MCF 10A (cell line): Measurements from ENCODE around the gene RAB31. TPM values are rescaled to one million over a fixed set of nuclear protein-coding genes. Genes with fewer than 3 reads are reported as not detected.

ENCODE experiments used
- BruUV-seq: library from RNA; stranded (reverse); fragments of 400-500 nt; replicated peaks from 2 replicates; lab custom pipeline; 2021; lab: Mats Ljungman, UMichigan
- CTCF ChIA-PET: fragments of 300-600 bp; sonication (Branson Sonifier 250); formaldehyde crosslinking; extraction: SDS; loops from one replicate; lab custom pipeline; 2021; ENCODE audit warnings: antibody characterized with exemption, inconsistent platforms; lab: Yijun Ruan, JAX
- POLR2A ChIA-PET: fragments of 300-600, 350-650 bp; sonication (Branson Sonifier 250); formaldehyde crosslinking; extraction: SDS; loops from one replicate; lab custom pipeline; 2020; ENCODE audit warnings: antibody characterized with exemption, inconsistent platforms; lab: Yijun Ruan, JAX
- DNase-seq: peaks from one replicate; pipeline ENCODE4 v3.0.0-alpha.2; 2018; ENCODE audit not compliant: unreplicated experiment
- H3K27ac Mint-ChIP-seq: one replicate; pipeline ENCODE4 v1.8.0; 2022; ENCODE audit warnings: mild to moderate bottlenecking, low read depth, mixed read lengths; ENCODE audit not compliant: unreplicated experiment
- H3K27me3 Mint-ChIP-seq: one replicate; pipeline ENCODE4 v1.8.0; 2022; ENCODE audit warnings: mixed read lengths; ENCODE audit not compliant: insufficient read depth, unreplicated experiment
- H3K36me3 Mint-ChIP-seq: one replicate; pipeline ENCODE4 v1.8.0; 2022; ENCODE audit warnings: mild to moderate bottlenecking, moderate library complexity, mixed read lengths; ENCODE audit not compliant: insufficient read depth, unreplicated experiment
- H3K4me1 Mint-ChIP-seq: one replicate; pipeline ENCODE4 v1.8.0; 2022; ENCODE audit warnings: mixed read lengths; ENCODE audit not compliant: insufficient read depth, unreplicated experiment
- H3K4me3 Mint-ChIP-seq: one replicate; pipeline ENCODE4 v1.8.0; 2022; ENCODE audit warnings: mild to moderate bottlenecking, moderate library complexity, mixed read lengths; ENCODE audit not compliant: unreplicated experiment
- H3K9me3 Mint-ChIP-seq: one replicate; pipeline ENCODE4 v1.8.0; 2022; ENCODE audit warnings: mixed read lengths; ENCODE audit not compliant: unreplicated experiment
- CTCF ChIP-seq: fragments of 200-600 bp; IDR thresholded peaks from one replicate; pipeline ENCODE4 v1.8.0; 2022; ENCODE audit warnings: antibody characterized with exemption, mild to moderate bottlenecking; ENCODE audit not compliant: unreplicated experiment
- intact Hi-C: fragments of 100-400 bp; cut with micrococcal nuclease; formaldehyde crosslinking; loops from 2 replicates; pipeline ENCODE4 v1.14.1; 2022
- total RNA-seq: library from RNA; stranded (reverse); gene quantifications from 2 replicates; pipeline ENCODE4 v1.2.3, GENCODE V29; 2022

RAB31 gene
- total RNA-seq, 1 experiment from 2014 or later = 6.1 TPM

GRCh38 chr18:9850309-9850708 is 142.2 kb downstream of the RAB31 start:
- Mint-ChIP-seq H3K27me3 (peaks cover 11% of the 10 kb centered on the region), H3K27ac (peak overlapping the region; percentile 35), H3K9me3 (no peaks in the 10 kb centered on the region), H3K4me3 (no peak overlapping the region), H3K36me3 (no peaks in the 10 kb centered on the region), H3K4me1 (peaks cover 47% of the 10 kb centered on the region)
- BruUV-seq = no TSS peak
- no peak for DNase-seq
- TF ChIP-seq CTCF = no peak
- ChIA-PET CTCF (interaction anchor here (0.5 to 0.7 kb wide), 5 partner anchors 23 to 265 kb away, joined by 3 to 4 read pairs (median 3); no protein-coding TSS in a partner anchor), POLR2A (interaction anchor here (0.5 to 2.3 kb wide), 7 partner anchors 11 to 212 kb away, joined by 3 to 16 read pairs (median 3); partner anchors contain the start of gene VAPA)
- intact Hi-C loops = no loop called here

GRCh38 chr18:9851511-9851910 is 143.4 kb downstream of the RAB31 start:
- ChIA-PET POLR2A (interaction anchor here (0.8 to 2.3 kb wide), 7 partner anchors 10 to 213 kb away, joined by 3 to 16 read pairs (median 6); partner anchors contain the start of gene VAPA), CTCF (interaction anchor here (0.8 to 0.9 kb wide), 2 partner anchors 11 to 19 kb away, joined by 4 read pairs; no protein-coding TSS in a partner anchor)
- Mint-ChIP-seq H3K27ac (peak overlapping the region; percentile 46), H3K27me3 (peaks cover 11% of the 10 kb centered on the region), H3K4me3 (no peak overlapping the region), H3K36me3 (no peaks in the 10 kb centered on the region), H3K9me3 (no peaks in the 10 kb centered on the region), H3K4me1 (peaks cover 51% of the 10 kb centered on the region)
- BruUV-seq = no TSS peak
- no peak for TF ChIP-seq CTCF
- DNase-seq = peak; percentile 75
- intact Hi-C loops = no loop called here

GRCh38 chr18:9852266-9853081 is 144.4 kb downstream of the RAB31 start:
- Mint-ChIP-seq H3K27me3 (peaks cover 11% of the 10 kb centered on the region), H3K4me1 (peaks cover 45% of the 10 kb centered on the region), H3K4me3 (no peak overlapping the region), H3K27ac (no peak overlapping the region), H3K36me3 (no peaks in the 10 kb centered on the region), H3K9me3 (no peaks in the 10 kb centered on the region)
- POLR2A ChIA-PET = interaction anchor here (0.6 to 1.7 kb wide), 6 partner anchors 9 to 101 kb away, joined by 3 to 8 read pairs (median 6); partner anchors contain the start of gene VAPA
- no peak for TF ChIP-seq CTCF
- DNase-seq = no peak
- intact Hi-C loops = no loop called here
- CTCF ChIA-PET = interaction anchor here (1.0 kb wide), 1 partner anchor 99 kb away, joined by 4 read pairs; no protein-coding TSS in a partner anchor
- BruUV-seq = no TSS peak
